Fibroblast of gingiva (primary cell): Measurements from ENCODE around the gene PADI1.
"Not testable (repeated sequence)": the region's sequence is repeated elsewhere in the genome, so short reads cannot be mapped to it uniquely, and the experiment has no call there.

Experiments used
- DNase-seq: peaks from one replicate; pipeline ENCODE4 v3.0.0-alpha.2; 2011; ENCODE audit warnings: low read depth

PADI1 gene

DNA sequence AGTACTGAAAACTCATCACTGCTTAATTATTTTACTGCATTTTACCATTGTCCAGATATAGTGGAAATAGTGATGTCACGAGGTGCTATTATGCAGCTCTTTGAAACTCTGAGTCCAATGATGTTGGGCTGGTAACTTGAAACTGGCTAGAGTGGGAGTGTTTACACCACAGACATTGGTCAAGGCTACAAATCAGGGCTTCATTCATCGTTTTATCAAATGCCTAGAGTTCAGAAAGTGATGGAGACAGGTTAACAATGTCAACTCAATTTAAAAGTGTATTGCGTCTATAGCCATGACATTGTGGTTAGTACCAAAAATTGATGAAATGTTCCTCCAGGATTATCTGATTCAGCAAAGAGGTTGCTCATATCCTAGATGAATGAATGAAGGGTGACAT, 12.7 kb downstream of the PADI1 start:
- no peak for DNase-seq

DNA sequence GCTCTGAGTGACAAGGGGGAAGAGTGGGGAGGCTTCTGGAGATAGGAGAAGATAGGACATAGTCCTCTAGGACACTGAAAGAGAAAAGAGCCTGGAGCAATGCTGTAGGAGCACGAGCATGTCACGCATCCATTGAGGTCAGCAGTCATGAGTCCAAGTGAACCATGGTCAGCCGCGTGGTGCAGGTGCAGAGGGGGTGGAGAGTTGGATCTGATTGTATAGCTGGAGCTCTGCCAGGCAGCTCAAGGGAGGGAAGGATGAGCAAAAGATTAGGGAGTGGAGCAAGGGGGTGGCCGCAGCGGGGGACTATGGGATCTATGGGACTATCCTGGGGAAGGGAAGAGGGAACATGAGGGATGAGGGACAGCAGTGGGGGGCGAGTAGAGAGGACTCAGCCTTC, 14.0 kb downstream of the PADI1 start:
- DNase-seq: no peak

DNA sequence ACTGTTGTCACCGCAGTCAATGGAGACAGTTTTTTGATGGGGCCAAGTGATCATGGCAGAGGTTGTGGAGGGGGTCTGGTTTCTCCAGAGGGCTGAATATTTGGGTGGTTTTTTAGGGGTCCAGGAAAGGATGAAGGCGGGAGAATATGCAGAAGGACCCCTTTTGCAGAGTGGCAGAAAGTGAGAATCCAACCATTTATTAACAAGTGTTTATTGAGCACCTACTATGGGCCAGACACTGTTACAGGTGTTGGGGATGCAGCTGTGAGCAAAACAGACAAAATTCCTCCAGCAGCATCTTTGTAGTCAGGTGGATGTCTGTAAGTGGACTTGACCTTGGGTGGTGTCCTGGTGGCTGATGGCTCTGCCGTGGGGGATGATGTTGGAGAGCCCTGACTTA, 15.4 kb downstream of the PADI1 start:
- no peak for DNase-seq

DNA sequence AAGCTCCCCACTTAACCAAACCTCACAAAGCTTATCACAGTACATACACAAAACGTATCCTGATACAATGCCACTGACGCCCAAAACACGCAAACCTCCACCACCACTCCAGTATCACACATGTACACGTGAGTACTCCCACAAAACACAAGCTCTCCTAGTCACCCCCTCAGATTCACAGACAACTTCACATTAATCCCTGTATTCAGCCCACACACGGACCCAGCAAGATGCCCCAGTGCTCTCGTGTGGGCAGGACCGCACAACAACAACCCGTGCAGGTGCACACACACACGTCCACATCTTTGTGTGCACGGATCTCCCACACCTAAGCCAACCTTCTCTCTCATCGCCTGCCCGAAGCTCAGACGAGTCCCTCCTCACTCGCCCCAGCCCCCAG, 17.6 kb downstream of the PADI1 start:
- DNase-seq: no peak

DNA sequence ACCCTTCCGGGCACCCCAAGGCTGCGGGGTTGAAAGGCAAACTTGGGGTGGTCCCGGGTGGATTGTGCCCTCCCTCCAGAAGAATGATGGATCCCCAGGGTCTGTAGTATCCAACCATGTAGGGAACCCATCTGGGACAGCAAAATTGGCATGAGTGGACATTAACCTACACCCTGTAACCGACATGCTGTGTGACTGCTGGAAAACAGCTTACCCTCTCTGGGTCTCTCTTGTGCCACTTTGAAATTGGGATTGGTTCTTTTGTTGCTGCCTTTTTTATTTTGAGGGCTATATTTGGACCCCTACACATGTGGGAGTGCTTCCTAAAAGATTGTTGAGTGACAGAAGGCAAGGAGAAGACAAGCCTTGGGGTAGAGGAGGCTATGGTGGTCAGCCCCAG, 19.5 kb downstream of the PADI1 start:
- no peak for DNase-seq

DNA sequence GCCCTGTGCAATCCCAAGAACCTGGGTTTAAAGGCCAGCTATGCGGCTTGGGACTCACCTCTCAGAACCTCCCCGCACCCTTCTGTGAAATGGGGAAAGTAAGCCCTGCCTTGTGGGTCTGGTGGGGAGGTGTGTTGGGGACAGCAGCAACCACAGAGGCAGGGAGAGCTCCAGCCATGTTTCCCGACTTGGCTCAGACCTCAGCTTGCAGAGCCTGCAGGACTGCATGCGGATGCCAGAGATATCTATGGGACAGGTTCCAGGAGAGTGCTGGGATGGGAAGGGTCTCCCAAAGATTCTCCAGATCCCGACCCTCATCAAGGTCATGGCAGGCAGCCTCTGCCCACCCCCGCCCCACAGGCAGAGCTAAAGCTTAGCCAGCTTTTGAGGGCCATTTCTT, 20.2 kb downstream of the PADI1 start:
- DNase-seq: no peak

DNA sequence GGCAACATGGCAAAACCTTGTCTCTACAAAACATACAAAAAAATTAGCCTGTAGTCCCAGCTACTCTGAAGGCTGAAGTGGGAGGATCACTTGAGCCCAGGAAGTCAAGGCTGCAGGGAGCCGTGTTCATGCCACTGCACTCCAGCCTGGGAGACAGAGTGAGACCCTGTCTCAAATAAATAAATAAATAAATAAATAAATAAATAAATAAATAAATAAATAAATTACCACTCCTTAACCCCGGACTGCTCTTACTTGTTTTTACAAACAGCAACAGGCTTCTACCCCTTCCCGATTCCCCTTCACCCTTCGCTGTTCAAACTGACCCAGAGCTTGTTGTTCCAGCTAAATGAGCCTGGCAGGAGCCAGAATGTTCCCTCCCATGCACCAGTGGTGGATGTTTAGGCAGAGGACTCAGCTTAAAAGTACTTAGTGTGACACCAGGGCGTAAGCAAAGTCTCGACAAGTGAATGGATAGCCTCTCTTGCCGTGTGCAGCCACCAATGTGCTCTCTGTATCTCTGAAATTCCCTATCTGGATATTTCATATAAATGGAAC, 22.5 kb downstream of the PADI1 start:
- DNase-seq: no peak

DNA sequence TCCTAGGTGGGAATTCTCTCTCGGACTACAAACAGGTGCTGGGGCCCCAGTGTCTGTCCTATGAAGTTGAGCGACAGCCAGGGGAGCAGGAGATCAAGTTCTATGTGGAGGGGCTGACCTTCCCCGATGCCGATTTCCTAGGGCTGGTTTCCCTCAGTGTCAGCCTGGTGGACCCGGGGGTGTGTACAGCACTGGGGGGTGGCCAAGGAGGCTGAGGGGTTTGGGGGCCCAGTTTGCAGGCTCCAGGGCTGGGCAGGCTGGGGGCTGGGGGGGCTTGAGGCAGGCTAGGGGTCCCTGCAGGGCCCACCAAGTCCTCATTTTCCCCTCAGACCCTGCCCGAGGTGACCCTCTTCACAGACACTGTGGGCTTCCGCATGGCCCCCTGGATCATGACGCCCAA, 23.7 kb downstream of the PADI1 start:
- DNase-seq: no peak

DNA sequence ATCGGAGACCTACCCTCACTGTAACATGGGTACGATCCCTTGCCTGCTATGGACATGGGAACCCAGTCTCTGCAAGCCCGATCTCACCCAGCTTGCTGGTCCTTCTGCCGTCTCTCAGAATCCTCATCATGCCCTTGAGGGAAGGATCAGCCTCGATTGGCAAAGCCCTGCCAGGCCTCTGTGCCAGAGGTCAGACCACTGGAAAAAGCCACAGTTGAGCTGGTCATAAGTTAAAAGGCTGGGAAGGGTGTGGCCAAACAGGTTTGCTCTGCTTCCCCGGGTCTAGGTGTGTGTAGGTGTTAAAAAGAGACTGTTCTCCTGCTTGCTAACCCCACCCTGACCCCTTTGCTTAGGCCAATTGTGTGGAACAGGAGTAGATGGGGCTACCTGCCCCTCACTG, 24.5 kb downstream of the PADI1 start:
- no peak for DNase-seq

DNA sequence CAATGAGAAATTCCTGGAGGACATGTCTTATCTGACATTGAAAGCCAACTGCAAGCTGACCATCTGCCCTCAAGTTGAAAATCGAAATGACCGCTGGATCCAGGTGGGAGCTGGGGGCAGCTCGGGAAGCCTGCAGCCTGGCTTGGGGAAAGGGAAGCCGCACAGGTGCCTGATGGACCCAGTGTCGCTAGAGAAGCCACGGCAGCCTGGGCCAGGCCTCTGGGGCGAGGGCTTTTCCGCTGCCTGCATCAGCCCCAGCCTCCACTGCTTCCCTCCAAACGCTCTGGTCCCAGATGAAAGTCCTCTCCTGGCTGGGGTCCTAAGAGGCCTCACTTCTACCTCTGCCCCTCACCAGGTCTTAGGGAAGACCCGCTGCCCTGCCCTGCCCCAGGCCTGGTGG, 25.2 kb downstream of the PADI1 start:
- DNase-seq: no peak

DNA sequence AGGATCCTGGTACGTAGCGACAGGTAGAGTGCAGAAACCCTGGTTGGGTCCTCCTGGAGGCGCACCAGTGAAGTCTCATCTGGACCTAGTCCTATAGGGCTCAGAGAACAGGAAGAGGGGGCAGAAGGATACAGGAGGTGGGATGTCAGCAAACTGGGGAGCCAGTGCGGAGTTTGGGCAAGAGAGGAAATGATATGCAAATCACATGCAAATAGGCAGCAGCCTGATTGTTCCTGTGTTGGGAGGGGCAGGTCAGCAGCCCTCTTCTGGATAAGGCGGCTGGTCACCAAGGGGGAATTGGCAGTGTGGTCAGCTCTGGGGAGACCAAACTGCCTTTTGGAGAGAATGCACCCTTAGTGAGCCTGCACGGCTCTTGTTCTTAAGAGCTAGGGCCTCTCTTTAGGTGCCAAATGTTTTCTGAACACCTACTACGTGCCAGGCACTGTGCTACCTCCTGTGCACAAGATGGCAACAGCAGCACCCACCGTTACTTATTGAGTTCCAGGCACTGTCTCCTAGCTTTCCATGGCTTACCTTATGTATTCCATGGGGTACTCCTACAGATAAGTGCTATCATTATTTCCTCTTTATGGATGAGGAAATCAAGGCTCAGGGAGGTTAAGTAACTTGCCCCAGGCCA, 25.9 kb downstream of the PADI1 start:
- DNase-seq: no peak

DNA sequence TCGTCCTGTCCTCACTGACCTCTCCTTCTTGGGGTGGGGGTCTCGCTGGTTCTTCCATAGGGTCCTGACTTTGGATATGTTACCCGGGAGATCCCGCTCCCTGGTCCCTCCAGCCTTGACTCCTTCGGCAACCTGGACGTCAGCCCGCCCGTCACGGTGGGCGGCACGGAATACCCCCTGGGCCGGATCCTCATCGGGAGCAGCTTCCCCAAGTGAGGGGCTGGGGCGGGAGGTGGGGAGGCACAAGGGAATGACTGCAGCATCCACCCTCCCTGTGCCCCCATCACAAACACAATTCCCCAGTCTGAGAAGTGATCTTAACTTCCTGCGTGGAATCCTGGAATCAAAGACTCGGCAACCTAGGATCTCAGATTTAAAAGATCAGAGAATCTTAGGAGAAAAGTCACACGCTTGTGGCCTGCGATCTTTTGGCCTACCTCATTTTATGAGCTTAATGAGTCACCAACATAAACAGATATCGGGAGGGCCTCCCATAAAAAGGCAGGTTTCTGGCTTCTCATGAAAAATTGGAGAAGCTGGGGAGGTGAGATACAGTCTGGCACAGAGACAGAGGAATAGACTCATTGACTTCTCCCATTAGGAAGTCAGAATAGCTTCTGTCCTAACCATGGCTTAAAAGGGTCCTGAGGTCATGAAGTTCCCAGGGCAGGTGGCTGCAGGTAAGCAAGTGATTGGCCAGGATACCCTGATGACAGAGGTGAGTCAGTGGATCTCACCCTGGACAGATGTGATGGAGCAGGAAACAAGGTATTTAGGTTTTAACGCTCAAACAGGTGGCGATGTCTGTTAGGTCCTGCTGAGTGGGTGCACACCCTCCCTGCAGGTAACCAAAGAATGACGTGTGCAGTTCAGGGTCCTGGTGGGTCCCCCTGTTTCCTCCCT, 28.1 kb downstream of the PADI1 start:
- DNase-seq: peak; percentile 22

DNA sequence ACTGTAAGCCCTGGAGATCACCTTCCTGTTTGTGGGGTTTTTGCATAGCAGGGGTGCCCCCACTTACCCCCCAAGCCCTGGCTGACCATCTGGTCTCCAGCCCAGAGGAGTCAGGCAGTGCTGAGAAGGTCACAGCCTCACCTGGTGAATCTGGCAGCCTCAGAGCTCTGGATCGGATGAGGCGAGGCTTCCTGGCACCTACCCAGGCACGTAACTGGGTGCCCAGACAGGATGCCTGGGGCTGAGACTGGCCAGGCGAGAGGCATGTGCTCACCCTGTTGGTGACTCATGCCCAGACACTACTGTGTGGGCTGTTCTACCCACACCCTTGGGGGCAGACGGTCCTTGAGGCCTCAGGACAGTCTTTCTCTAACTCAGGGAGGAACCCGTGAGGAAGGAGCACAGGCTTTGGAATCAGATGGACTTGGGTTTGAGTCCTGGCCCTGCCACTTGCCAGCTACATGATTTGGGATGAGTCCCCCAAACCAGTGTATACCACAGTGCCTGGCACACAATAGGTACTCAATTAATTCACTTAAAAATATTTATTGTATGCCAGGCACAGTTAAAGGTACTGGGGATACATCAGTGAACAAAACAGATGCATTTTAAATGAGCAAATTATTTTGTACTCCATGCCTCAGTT, 28.9 kb downstream of the PADI1 start:
- DNase-seq: peak; percentile 60

DNA sequence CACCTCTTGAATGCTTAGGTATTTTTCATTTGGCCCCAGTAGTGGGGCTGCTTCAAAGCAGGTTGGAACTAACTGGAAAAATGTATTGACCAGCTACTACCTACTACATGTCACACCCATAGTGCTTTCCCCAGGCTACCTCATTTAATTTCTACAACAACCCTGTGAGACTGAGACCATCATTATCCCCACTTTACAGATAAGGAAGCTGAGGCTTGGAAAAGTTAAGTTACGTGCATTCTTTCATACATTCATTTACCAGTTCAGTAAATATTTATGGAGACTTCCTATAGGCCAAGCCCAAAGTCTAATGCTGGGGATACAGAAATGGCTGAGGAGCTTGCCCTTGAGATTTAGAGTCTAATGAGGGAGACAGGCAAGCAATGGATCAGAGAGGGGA, 29.5 kb downstream of the PADI1 start:
- no peak for DNase-seq

DNA sequence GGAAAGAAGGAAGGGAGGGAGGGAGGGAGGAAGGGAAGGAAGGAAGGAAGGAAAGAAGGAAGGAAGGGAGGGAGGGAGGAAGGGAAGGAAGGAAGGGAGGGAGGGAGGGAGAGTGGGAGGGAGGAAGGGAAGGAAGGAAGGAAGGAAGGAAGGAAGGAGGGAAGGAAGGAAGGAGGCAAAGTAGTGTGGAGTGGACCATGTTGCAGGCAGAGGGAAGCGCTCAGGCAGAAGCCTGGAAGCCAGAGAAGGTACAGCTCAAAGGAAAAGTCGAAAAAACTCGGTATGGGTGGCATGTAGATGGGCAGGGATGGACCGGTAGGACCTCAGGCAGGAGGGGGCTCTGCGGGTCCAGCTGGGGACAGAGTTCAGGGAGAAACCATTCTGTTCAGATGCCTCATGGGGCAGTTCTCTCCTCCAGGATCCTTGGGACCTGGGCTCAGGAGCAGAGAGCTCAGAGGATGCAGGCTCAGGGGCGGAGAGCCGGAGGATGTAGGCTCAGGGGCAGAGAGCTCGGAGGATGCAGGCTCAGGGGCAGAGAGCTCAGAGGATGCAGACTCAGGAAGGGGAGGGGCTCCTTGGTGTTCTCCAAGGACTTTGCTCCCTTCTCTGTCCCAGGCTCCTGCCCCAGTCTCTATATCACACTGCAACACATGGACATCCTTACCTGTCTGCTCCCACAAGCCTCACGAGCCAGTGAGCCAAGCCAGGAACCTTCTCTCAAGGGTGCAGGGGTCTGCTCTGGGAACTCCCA, 30.4 kb downstream of the PADI1 start:
- no peak for DNase-seq

DNA sequence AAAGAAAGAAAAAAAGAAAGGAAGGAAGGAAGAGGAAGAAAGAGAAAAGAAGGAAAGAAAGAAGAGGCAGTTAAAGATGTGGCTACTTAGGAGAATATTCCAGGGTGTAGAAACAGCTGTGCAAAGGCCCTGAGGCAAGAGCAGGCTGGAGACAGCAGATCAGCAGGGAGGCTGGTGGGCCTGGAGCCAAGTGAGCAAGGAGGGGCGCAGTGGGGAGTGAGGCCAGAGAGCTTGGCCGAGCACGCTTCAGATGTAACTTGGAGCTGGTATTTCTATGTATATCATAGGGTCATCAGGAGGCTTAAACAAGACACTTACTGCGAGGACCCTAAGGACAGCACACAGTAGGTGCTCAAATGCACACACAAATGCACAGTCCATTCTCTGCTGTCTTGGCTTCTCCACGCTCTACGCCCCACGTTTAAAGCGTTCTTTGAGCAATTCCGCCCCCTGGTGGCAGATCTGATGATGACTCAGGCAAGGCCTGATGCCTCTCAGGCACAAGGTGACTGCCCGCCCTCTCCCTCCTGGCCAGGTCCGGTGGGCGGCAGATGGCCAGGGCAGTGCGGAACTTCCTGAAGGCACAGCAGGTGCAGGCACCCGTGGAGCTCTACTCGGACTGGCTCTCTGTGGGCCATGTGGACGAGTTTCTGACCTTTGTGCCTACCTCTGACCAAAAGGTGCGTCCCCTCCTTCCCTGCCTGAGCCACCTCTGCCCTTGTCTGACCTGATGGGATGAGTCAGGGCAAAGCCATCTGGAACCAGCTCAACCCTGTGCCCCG, 32.0 kb downstream of the PADI1 start:
- peak; percentile 64 for DNase-seq

DNA sequence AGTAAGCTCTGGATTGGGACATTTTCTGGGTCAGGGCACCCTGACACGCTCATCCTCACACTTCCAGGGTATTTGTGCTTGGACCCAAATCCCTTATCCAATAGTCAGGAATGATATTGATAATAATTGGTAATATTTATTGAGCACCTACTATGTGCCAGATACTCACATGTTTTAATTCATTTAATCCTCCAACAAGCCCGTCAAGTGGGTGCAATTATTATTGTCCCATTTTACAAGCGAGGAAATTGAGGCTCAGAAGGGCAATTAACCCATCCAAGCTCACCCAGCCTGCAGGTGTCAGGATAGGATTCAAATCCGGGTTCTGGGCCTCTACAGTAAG, 32.6 kb downstream of the PADI1 start:
- DNase-seq: no peak

DNA sequence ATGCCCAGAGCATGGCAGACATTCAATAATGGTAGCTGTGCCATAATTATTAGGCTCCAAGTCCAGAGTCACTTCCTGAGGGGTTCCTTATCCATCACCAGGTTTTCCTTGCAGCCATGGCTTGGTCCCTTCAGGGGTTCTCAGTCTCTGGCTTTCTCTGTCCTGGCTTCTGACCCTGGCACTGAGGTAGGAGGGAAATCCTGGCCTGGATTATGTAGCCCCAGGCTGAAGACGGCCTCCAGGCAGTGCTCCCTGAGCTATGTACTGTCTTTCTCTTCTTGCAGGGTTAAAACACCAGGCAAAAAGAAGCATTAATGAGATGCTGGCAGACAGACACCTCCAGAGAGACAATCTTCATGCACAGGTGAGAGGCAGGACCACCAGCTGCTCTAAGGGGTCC, 34.5 kb downstream of the PADI1 start:
- DNase-seq: peak; percentile 92

DNA sequence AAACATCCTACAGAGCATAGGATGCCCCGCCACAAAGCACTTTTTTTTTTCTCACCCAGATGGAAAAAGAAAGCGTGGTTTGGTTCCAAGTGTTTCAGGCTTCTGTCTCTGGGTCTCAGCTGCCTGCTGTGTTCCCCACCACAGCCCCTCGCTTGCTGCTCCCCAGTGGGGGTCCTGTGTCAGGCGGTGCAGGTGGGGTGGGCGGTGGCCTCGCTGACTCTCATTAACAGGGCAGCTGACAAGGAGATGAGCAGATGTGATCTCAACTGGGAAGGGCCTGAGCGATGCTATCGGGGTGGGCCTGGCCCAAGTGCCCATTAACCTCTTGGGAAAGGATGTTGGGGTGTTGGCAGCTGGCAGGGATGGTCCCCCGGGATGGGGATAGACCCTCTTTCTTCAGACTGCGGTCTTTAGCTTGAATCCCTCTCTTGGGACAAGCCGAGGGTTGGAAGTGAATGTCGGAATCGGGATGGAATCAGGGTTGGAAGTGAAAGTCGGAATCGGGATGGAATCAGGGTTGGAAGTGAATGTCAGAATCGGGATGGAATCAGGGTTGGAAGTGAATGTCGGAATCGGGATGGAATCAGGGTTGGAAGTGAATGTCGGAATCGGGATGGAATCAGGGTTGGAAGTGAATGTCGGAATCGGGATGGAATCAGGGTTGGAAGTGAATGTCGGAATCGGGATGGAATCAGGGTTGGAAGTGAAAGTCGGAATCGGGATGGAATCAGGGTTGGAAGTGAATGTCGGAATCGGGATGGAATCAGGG, 36.3 kb downstream of the PADI1 start:
- not testable (repeated sequence) for DNase-seq

DNA sequence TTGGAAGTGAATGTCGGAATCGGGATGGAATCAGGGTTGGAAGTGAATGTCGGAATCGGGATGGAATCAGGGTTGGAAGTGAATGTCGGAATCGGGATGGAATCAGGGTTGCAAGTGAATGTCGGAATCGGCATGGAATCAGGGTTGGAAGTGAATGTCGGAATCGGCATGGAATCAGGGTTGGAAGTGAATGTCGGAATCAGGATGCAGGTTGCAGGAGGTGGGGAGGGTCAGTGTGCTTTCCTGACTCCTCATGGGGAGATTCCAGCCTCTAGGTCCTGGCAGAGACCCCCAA, 36.8 kb downstream of the PADI1 start:
- not testable (repeated sequence) for DNase-seq

DNA sequence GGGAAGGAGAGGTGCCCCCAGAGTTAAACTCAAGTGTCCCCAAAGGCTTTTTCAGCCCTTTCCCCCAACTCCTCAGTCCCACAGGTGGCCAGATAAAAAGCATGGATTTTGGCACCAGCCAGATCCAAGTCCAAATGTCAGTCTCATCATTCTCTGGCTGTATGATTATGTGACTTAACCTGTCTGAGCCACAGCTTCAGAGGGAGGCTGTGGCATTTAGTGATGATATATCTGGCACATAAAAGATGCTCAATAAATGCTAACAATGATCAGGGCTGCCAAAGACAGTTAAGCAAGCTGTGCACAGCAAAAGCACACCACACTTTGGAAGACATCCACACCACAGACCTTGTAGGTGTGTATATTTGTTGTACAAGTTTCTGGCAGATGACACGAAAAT, 38.3 kb downstream of the PADI1 start:
- no peak for DNase-seq
